OCI-LY1 (cell line): ENCODE results near the gene ZSWIM5.

Experiments
- EZH2 ChIP-seq: fragments of 200-600 bp; sonication (generic), shearing (Covaris generic); IDR thresholded peaks from 2 replicates; pipeline ENCODE4 v1.8.0; 2017; ENCODE audit warnings: borderline replicate concordance, mixed run types, mild to moderate bottlenecking, antibody characterized with exemption, low read length, moderate library complexity, mixed read lengths
- TF ChIP-seq, protein P1 (sequence below): fragments of 200-600 bp; sonication (generic), shearing (Covaris generic); IDR thresholded peaks from 2 replicates; pipeline ENCODE4 v1.5.1; 2017; ENCODE audit warnings: mild to moderate bottlenecking, antibody characterized with exemption, low read length, moderate library complexity, mixed read lengths

- TF ChIP-seq, protein P1, sequence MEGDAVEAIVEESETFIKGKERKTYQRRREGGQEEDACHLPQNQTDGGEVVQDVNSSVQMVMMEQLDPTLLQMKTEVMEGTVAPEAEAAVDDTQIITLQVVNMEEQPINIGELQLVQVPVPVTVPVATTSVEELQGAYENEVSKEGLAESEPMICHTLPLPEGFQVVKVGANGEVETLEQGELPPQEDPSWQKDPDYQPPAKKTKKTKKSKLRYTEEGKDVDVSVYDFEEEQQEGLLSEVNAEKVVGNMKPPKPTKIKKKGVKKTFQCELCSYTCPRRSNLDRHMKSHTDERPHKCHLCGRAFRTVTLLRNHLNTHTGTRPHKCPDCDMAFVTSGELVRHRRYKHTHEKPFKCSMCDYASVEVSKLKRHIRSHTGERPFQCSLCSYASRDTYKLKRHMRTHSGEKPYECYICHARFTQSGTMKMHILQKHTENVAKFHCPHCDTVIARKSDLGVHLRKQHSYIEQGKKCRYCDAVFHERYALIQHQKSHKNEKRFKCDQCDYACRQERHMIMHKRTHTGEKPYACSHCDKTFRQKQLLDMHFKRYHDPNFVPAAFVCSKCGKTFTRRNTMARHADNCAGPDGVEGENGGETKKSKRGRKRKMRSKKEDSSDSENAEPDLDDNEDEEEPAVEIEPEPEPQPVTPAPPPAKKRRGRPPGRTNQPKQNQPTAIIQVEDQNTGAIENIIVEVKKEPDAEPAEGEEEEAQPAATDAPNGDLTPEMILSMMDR = no peak
- TF ChIP-seq EZH2 = no peak
Measured at GRCh38 chr1:45250544-45250943, 44.1 kb upstream of the ZSWIM5 start.
